Retinal pigment epithelial cell (primary cell): ENCODE data around the gene PICALM.

Experiments
- DNase-seq: peaks from one replicate; pipeline ENCODE4 v3.0.0-alpha.2; 2010; ENCODE audit warnings: low read depth
- H3K4me3 ChIP-seq: 2 replicates; pipeline ENCODE4 v1.5.1; 2011; ENCODE audit warnings: mild to moderate bottlenecking, low read length, control low read depth, moderate library complexity
- TF ChIP-seq, protein P1 (sequence below): conservative IDR thresholded peaks from 2 replicates; pipeline ENCODE4 v1.5.1; 2011; ENCODE audit warnings: low read depth, low read length, control low read depth, inconsistent platforms

PICALM gene

DNA sequence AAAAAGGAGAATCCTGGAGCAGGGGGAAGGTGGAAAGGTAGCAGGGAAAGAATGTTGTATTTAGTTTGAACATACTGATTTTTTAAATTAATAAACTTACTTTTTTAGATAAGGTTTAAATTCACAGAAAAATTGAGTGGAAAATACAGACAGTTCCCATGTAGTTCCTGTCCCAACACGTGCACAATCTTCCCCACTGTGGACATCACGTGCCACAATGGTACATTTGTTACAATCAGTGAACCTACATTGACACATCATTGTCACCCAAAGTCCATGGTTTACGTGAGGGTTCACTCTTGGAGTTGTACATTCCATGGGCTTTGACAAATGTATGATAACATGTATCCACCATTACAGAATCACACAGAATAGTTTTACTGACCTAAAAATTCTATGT, 10.5 kb upstream of the PICALM start:
- DNase-seq: no peak
- TF ChIP-seq, protein P1, sequence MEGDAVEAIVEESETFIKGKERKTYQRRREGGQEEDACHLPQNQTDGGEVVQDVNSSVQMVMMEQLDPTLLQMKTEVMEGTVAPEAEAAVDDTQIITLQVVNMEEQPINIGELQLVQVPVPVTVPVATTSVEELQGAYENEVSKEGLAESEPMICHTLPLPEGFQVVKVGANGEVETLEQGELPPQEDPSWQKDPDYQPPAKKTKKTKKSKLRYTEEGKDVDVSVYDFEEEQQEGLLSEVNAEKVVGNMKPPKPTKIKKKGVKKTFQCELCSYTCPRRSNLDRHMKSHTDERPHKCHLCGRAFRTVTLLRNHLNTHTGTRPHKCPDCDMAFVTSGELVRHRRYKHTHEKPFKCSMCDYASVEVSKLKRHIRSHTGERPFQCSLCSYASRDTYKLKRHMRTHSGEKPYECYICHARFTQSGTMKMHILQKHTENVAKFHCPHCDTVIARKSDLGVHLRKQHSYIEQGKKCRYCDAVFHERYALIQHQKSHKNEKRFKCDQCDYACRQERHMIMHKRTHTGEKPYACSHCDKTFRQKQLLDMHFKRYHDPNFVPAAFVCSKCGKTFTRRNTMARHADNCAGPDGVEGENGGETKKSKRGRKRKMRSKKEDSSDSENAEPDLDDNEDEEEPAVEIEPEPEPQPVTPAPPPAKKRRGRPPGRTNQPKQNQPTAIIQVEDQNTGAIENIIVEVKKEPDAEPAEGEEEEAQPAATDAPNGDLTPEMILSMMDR: no peak
- H3K4me3 ChIP-seq: no peak overlapping the region

DNA sequence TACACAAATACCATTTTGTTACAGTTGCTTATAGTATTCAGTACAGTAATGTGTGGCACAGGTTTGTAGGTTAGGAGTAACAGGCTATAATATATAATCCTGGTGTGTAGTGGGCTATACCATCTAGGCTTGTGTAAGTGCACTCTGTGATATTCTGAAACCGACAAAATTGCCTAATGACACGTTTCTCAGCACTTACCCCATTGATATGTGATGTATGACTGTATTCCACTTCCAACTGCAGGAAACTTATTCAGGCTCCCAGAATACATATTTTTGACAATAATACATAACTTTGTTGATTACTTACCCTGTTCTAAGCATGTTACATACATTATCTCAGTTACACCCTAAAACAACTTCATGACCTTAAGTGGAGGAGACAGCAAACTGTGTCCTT, 5.1 kb upstream of the PICALM start:
- TF ChIP-seq, protein P1: no peak
- no peak overlapping the region for H3K4me3 ChIP-seq
- no peak for DNase-seq

DNA sequence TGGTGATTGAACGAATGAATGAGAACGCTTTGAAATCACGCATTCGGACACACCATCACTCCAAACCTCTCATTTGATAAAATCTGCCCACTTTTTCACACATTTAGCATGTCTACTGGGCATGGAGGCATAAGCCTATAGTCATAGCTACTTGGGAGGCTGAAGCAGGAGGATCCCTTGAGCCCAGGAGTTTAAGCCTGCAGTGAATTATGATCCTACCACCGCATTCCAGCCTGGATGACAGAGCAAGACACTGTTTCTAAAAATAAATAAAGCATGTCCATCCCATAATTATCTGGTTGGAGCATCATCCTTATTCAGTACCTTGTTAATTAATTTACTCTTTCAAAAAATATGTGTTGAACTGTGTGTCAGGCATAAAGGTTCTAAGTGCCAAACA, 3.3 kb upstream of the PICALM start:
- no peak overlapping the region for H3K4me3 ChIP-seq
- TF ChIP-seq, protein P1: no peak
- no peak for DNase-seq

DNA sequence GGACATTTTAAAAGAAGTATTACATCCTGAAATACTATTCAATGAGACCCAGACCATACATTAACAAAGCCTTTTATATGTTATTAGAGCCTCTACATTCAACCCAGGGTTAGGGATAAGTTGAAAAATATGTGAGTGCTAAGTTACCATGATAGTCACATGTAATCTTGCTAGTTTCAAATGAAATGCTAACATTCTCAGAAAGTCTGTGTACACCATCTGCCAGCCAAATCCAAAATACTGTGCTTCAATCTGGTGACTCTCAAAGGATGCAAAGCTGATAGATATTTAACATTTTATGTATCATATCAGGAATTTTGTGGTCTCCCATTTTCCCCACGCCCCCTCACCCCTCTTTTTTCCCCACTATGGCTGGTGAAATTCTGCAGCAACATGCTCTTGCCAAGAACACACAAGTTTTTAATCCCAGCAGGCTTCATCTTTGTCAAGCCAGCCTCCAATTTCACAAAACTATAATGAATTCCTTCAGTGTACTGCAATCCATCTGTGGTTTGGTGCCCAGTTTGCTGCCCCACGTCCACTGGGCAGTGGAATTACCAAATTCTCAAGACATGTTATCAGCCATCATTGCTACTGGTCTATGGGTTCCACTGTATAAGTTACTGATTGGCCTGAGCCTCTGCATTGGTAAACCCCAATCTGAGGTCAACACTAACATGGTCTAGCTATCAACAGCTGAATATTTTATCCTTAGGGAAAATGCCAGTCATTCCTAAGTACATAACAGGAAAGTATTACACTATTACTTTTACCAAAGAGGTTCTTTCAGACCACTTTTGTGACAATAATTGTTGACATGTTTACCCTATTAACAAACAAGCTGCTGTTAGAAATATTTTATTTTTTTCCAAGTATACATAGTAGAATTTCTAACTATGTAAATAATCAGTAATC, 1.5 kb upstream of the PICALM start:
- no peak overlapping the region for H3K4me3 ChIP-seq
- DNase-seq: no peak
- TF ChIP-seq, protein P1: no peak

DNA sequence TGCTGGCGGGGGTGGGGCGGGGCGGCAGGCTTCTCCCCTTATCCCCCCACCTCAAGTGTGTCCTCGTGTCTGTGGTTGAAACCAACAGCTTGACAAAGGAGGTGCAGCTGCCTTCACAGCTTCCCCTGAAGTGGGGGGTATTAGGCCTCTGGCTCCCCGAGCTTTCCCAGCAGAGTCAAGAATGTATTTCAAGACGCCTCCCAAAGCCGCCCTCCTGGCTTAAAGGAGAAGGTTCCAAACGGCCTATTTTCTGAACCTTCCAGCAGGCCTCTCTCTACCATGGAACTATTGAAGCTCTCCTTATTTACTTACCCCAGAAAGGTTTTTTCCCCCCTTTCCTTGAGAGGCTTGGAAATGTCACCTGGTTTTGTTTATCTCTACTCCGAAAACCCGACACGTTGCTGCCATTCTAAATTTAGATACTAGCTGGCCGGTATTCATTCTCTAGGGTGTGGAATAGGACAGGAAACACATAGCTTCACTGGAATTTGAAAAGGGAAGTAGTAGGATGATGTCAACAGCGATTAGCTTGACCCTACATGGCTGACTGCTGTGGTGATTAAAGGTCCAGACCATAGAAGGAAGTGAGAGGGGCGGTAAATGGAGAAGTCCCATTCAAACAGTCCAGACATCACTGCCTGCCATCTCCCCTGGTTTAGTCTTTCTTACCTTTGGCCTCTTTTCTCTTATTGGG, 671 bp upstream of the PICALM start:
- DNase-seq: peak; percentile 89
- TF ChIP-seq, protein P1: no peak
- peak overlapping the region; percentile 43 for H3K4me3 ChIP-seq

DNA sequence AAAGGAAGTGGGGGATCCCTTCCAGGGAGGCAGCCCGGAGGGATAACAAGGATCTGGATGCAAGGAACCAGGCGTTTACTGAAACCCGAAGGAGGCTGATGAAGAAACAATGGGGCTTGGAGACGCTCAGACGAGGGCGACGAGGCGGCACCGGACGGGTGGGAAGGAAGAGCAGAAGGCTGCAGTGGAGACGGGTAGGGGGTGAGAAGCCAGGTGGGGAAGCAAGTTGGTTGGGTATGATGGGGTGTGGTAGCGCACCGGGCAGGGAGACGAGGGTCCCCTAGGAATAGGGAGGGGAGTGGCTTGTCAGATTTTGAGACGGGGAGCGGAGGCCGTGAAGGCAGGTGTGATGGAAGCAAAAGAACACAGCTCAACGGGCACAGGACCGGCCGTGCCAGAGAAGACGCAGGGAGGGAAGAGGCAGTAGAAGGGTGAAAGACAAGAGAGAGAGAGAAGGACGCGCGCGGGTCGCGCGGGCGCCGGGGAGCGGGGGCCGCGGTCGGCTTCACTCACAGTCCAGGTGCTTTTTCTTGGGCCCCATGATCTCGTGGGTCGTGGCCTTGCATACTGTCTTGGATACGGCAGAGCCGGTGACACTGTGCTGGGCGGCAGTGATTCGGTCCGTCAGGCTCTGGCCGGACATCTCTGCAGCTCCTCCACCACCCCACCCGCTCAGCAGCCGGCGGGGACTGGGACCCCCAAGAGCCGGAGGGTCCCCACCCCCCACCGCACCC, 579 bp downstream of the PICALM start:
- TF ChIP-seq, protein P1: no peak
- H3K4me3 ChIP-seq: peak overlapping the region; percentile 86
- no peak for DNase-seq
